ENCODE measurements around the gene TUBGCP3.

DNA sequence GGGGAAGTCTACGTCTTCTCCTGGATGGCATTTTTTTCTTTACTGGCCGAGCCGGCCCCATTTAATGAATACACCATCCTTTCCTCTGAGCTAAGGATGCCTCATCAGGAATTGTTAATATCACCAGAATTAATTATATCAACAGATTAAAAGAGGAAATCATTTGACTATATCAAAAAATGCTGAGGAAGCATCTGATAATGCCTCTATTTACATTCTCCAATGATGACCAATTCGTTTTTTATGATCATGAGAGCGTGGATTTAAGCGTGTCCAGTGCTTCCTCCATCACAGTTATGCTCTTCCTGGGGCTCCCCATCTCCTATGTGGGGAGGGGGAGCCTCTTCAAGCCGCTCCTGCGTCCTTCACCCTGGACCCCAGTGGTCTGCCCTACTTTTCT is 58.7 kb downstream of the TUBGCP3 start:
- no peak for TF ChIP-seq POLR2A (IDR thresholded peaks at IDR 0.05)
- TF ChIP-seq, protein P1, sequence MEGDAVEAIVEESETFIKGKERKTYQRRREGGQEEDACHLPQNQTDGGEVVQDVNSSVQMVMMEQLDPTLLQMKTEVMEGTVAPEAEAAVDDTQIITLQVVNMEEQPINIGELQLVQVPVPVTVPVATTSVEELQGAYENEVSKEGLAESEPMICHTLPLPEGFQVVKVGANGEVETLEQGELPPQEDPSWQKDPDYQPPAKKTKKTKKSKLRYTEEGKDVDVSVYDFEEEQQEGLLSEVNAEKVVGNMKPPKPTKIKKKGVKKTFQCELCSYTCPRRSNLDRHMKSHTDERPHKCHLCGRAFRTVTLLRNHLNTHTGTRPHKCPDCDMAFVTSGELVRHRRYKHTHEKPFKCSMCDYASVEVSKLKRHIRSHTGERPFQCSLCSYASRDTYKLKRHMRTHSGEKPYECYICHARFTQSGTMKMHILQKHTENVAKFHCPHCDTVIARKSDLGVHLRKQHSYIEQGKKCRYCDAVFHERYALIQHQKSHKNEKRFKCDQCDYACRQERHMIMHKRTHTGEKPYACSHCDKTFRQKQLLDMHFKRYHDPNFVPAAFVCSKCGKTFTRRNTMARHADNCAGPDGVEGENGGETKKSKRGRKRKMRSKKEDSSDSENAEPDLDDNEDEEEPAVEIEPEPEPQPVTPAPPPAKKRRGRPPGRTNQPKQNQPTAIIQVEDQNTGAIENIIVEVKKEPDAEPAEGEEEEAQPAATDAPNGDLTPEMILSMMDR (IDR thresholded peaks at IDR 0.05), result no peak
